ENCODE measurements around the gene GALNT14. TPM values are rescaled to one million over a fixed set of nuclear protein-coding genes. Genes with fewer than 3 reads are reported as not detected.

Gene GALNT14
- total RNA-seq, 2 experiments from 2014 or later, result 1.1 to 1.5 TPM

GRCh38 chr2:31079665-31080064 lies 58.6 kb downstream of the GALNT14 start:
- no peaks in the 10 kb centered on the region for H3K36me3 Mint-ChIP-seq (ENCODE audit: low read depth)
- intact Hi-C loops (cut with micrococcal nuclease), result no loop called here
- CTCF ChIA-PET, result no interaction called here
- DNase-seq, result no peak
- H3K4me1 Mint-ChIP-seq (ENCODE audit: low read depth), result no peaks in the 10 kb centered on the region
- H3K27ac Mint-ChIP-seq, result no peak overlapping the region
- H3K27me3 Mint-ChIP-seq (ENCODE audit: low read depth), result no peaks in the 10 kb centered on the region
- no peak overlapping the region for H3K4me3 Mint-ChIP-seq
- no peaks in the 10 kb centered on the region for H3K9me3 Mint-ChIP-seq

- DNase-seq, result no peak
- H3K4me1 Mint-ChIP-seq (ENCODE audit: low read depth), result no peaks in the 10 kb centered on the region
- no peaks in the 10 kb centered on the region for H3K9me3 Mint-ChIP-seq
- no peak overlapping the region for H3K27ac Mint-ChIP-seq
- H3K36me3 Mint-ChIP-seq (ENCODE audit: low read depth), result no peaks in the 10 kb centered on the region
- H3K4me3 Mint-ChIP-seq, result no peak overlapping the region
- CTCF ChIA-PET, result no interaction called here
- intact Hi-C loops (cut with micrococcal nuclease), result no loop called here
- no peaks in the 10 kb centered on the region for H3K27me3 Mint-ChIP-seq (ENCODE audit: low read depth)
Observed at GRCh38 chr2:31078579-31079105, 59.6 kb downstream of the GALNT14 start.

GRCh38 chr2:31078011-31078410 lies 60.2 kb downstream of the GALNT14 start:
- no peak for DNase-seq
- H3K9me3 Mint-ChIP-seq, result no peaks in the 10 kb centered on the region
- intact Hi-C loops (cut with micrococcal nuclease), result no loop called here
- no peak overlapping the region for H3K4me3 Mint-ChIP-seq
- no peak overlapping the region for H3K27ac Mint-ChIP-seq
- H3K27me3 Mint-ChIP-seq (ENCODE audit: low read depth), result no peaks in the 10 kb centered on the region
- CTCF ChIA-PET, result no interaction called here
- H3K4me1 Mint-ChIP-seq (ENCODE audit: low read depth), result no peaks in the 10 kb centered on the region
- H3K36me3 Mint-ChIP-seq (ENCODE audit: low read depth), result no peaks in the 10 kb centered on the region

GRCh38 chr2:31075941-31076590 lies 62.2 kb downstream of the GALNT14 start:
- no peaks in the 10 kb centered on the region for H3K36me3 Mint-ChIP-seq (ENCODE audit: low read depth)
- H3K4me1 Mint-ChIP-seq (ENCODE audit: low read depth), result no peaks in the 10 kb centered on the region
- H3K27ac Mint-ChIP-seq, result no peak overlapping the region
- no peak for DNase-seq
- no peak overlapping the region for H3K4me3 Mint-ChIP-seq
- CTCF ChIA-PET, result no interaction called here
- H3K27me3 Mint-ChIP-seq (ENCODE audit: low read depth), result no peaks in the 10 kb centered on the region
- intact Hi-C loops (cut with micrococcal nuclease), result no loop called here
- H3K9me3 Mint-ChIP-seq, result no peaks in the 10 kb centered on the region

- no peaks in the 10 kb centered on the region for H3K4me1 Mint-ChIP-seq (ENCODE audit: low read depth)
Observed at GRCh38 chr2:31075431-31075830, 62.8 kb downstream of the GALNT14 start.

GRCh38 chr2:31071741-31072140 lies 66.5 kb downstream of the GALNT14 start:
- intact Hi-C loops (cut with micrococcal nuclease), result no loop called here
- no peaks in the 10 kb centered on the region for H3K36me3 Mint-ChIP-seq (ENCODE audit: low read depth)
- H3K27me3 Mint-ChIP-seq (ENCODE audit: low read depth), result no peaks in the 10 kb centered on the region
- DNase-seq, result no peak
- no peak overlapping the region for H3K27ac Mint-ChIP-seq
- CTCF ChIA-PET, result no interaction called here
- no peak overlapping the region for H3K4me3 Mint-ChIP-seq
- no peaks in the 10 kb centered on the region for H3K4me1 Mint-ChIP-seq (ENCODE audit: low read depth)
- no peaks in the 10 kb centered on the region for H3K9me3 Mint-ChIP-seq

More at GRCh38 chr2:31075431-31075830, 62.8 kb downstream of the GALNT14 start:
- CTCF ChIA-PET, result no interaction called here
- H3K4me3 Mint-ChIP-seq, result no peak overlapping the region
- H3K27ac Mint-ChIP-seq, result no peak overlapping the region
- DNase-seq, result no peak
- no peaks in the 10 kb centered on the region for H3K36me3 Mint-ChIP-seq (ENCODE audit: low read depth)
- no peaks in the 10 kb centered on the region for H3K27me3 Mint-ChIP-seq (ENCODE audit: low read depth)
- intact Hi-C loops (cut with micrococcal nuclease), result no loop called here
- H3K9me3 Mint-ChIP-seq, result no peaks in the 10 kb centered on the region

GRCh38 chr2:31070339-31071125 lies 67.7 kb downstream of the GALNT14 start:
- H3K36me3 Mint-ChIP-seq (ENCODE audit: low read depth), result no peaks in the 10 kb centered on the region
- H3K9me3 Mint-ChIP-seq, result no peaks in the 10 kb centered on the region
- no peaks in the 10 kb centered on the region for H3K4me1 Mint-ChIP-seq (ENCODE audit: low read depth)
- H3K27me3 Mint-ChIP-seq (ENCODE audit: low read depth), result no peaks in the 10 kb centered on the region
- DNase-seq, result no peak
- CTCF ChIA-PET, result no interaction called here
- H3K27ac Mint-ChIP-seq, result no peak overlapping the region
- H3K4me3 Mint-ChIP-seq, result no peak overlapping the region
- intact Hi-C loops (cut with micrococcal nuclease), result no loop called here

GRCh38 chr2:31069643-31070325 lies 68.5 kb downstream of the GALNT14 start:
- intact Hi-C loops (cut with micrococcal nuclease), result no loop called here
- H3K4me3 Mint-ChIP-seq, result no peak overlapping the region

GRCh38 chr2:31067259-31067658 lies 71.0 kb downstream of the GALNT14 start:
- no peaks in the 10 kb centered on the region for H3K27me3 Mint-ChIP-seq (ENCODE audit: low read depth)
- no peak overlapping the region for H3K4me3 Mint-ChIP-seq
- H3K27ac Mint-ChIP-seq, result no peak overlapping the region
- no peaks in the 10 kb centered on the region for H3K9me3 Mint-ChIP-seq
- no peaks in the 10 kb centered on the region for H3K36me3 Mint-ChIP-seq (ENCODE audit: low read depth)
- CTCF ChIA-PET, result interaction anchor here (1.0 kb wide), 1 partner anchor 103 kb away, joined by 5 read pairs; no protein-coding TSS in a partner anchor
- intact Hi-C loops (cut with micrococcal nuclease), result no loop called here
- no peaks in the 10 kb centered on the region for H3K4me1 Mint-ChIP-seq (ENCODE audit: low read depth)
- DNase-seq, result no peak

More at GRCh38 chr2:31069643-31070325, 68.5 kb downstream of the GALNT14 start:
- H3K36me3 Mint-ChIP-seq (ENCODE audit: low read depth), result no peaks in the 10 kb centered on the region
- no peaks in the 10 kb centered on the region for H3K4me1 Mint-ChIP-seq (ENCODE audit: low read depth)
- H3K9me3 Mint-ChIP-seq, result no peaks in the 10 kb centered on the region
- no peaks in the 10 kb centered on the region for H3K27me3 Mint-ChIP-seq (ENCODE audit: low read depth)
- no peak overlapping the region for H3K27ac Mint-ChIP-seq
- CTCF ChIA-PET, result no interaction called here
- no peak for DNase-seq

- Mint-ChIP-seq H3K9me3 (no peaks in the 10 kb centered on the region), H3K36me3 (ENCODE audit: low read depth) (no peaks in the 10 kb centered on the region), H3K27me3 (ENCODE audit: low read depth) (no peaks in the 10 kb centered on the region), H3K27ac (no peak overlapping the region), H3K4me3 (no peak overlapping the region), H3K4me1 (ENCODE audit: low read depth) (no peaks in the 10 kb centered on the region)
- CTCF ChIA-PET, result no interaction called here
- intact Hi-C loops (cut with micrococcal nuclease), result no loop called here
- DNase-seq, result no peak
Observed at GRCh38 chr2:31066551-31066950, 71.7 kb downstream of the GALNT14 start.

- DNase-seq, result no peak
- CTCF ChIA-PET, result no interaction called here
- intact Hi-C loops (cut with micrococcal nuclease), result no loop called here
- Mint-ChIP-seq H3K27me3 (ENCODE audit: low read depth) (no peaks in the 10 kb centered on the region), H3K27ac (no peak overlapping the region), H3K4me1 (ENCODE audit: low read depth) (no peaks in the 10 kb centered on the region), H3K9me3 (no peaks in the 10 kb centered on the region), H3K36me3 (ENCODE audit: low read depth) (no peaks in the 10 kb centered on the region), H3K4me3 (no peak overlapping the region)
Observed at GRCh38 chr2:31066086-31066485, 72.2 kb downstream of the GALNT14 start.

GRCh38 chr2:31065356-31065755 lies 72.9 kb downstream of the GALNT14 start:
- CTCF ChIA-PET, result no interaction called here
- intact Hi-C loops (cut with micrococcal nuclease), result no loop called here
- no peaks in the 10 kb centered on the region for H3K9me3 Mint-ChIP-seq
- no peak overlapping the region for H3K4me3 Mint-ChIP-seq
- H3K27ac Mint-ChIP-seq, result no peak overlapping the region
- no peaks in the 10 kb centered on the region for H3K4me1 Mint-ChIP-seq (ENCODE audit: low read depth)
- H3K27me3 Mint-ChIP-seq (ENCODE audit: low read depth), result no peaks in the 10 kb centered on the region
- H3K36me3 Mint-ChIP-seq (ENCODE audit: low read depth), result no peaks in the 10 kb centered on the region
- DNase-seq, result no peak
